ENCODE data around the gene DYNLT2.

DNA sequence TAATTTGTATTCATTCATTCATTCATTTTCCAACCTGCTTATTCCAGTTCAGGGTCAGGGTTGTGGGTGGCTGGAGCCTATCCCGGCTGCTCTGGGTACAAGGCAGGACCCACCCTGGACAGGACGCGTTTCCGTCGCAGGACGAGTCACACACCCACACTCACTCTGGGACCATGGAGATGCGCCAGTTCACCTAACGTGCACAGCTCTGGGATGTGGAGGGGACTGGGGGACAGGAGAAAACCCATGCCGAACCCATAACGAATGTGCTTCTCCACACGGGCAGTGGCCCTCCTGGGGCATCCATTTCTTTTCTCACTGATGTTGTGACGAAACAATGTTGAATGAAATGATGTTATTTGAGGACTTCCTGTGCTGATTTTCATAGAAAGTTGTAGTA is 26.5 kb upstream of the DYNLT2 start:
- TF ChIP-seq, protein P1, sequence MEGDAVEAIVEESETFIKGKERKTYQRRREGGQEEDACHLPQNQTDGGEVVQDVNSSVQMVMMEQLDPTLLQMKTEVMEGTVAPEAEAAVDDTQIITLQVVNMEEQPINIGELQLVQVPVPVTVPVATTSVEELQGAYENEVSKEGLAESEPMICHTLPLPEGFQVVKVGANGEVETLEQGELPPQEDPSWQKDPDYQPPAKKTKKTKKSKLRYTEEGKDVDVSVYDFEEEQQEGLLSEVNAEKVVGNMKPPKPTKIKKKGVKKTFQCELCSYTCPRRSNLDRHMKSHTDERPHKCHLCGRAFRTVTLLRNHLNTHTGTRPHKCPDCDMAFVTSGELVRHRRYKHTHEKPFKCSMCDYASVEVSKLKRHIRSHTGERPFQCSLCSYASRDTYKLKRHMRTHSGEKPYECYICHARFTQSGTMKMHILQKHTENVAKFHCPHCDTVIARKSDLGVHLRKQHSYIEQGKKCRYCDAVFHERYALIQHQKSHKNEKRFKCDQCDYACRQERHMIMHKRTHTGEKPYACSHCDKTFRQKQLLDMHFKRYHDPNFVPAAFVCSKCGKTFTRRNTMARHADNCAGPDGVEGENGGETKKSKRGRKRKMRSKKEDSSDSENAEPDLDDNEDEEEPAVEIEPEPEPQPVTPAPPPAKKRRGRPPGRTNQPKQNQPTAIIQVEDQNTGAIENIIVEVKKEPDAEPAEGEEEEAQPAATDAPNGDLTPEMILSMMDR (IDR thresholded peaks at IDR 0.05), result no peak
- no peak for TF ChIP-seq POLR2A (IDR thresholded peaks at IDR 0.05)

Measured in esophagus squamous epithelium (tissue), 4 donors.